IMR-90 (cell line): Measurements from ENCODE around the gene COL15A1. TPM values are rescaled to one million over a fixed set of nuclear protein-coding genes. Genes with fewer than 3 reads are reported as not detected.

Source experiments
- ATAC-seq: fragments of 200-7000 bp; cut with Tn5 transposase; 2 replicates; pipeline ENCODE4 v1.9.1; 2020; ENCODE audit warnings: low read depth, mild to moderate bottlenecking, moderate library complexity
- BruUV-seq: library from RNA; stranded (reverse); fragments of 400-500 nt; replicated peaks from 2 replicates; lab custom pipeline; 2021; lab: Mats Ljungman, UMichigan
- CTCF ChIA-PET: fragments of 300-600 bp; formaldehyde crosslinking; extraction: SDS; loops from one replicate; lab custom pipeline; 2021; ENCODE audit warnings: antibody characterized with exemption; lab: Yijun Ruan, JAX
- POLR2A ChIA-PET: fragments of 300-600 bp; sonication (Branson Sonifier 250); formaldehyde crosslinking; loops from one replicate; lab custom pipeline; 2022; ENCODE audit warnings: antibody characterized with exemption; ENCODE audit not compliant: unreplicated experiment; lab: Charles Lee
- DNase-seq: peaks from one replicate; pipeline ENCODE4 v3.0.0; 2013
- H2AFZ ChIP-seq: replicated peaks from 2 replicates; pipeline ENCODE3; 2013; ENCODE audit warnings: low read length, mild to moderate bottlenecking; ENCODE audit not compliant: poor library complexity
- H2AK5ac ChIP-seq: 2 replicates; pipeline ENCODE4 v1.6.1; 2013; ENCODE audit warnings: low read depth, low read length, inconsistent platforms
- H2AK9ac ChIP-seq: replicated peaks from 2 replicates; pipeline ENCODE3; 2013; ENCODE audit warnings: mild to moderate bottlenecking, low read depth, low read length, moderate library complexity; ENCODE audit not compliant: poor library complexity
- H2BK120ac ChIP-seq: 2 replicates; pipeline ENCODE4 v1.6.1; 2013; ENCODE audit warnings: low read depth, low read length, inconsistent platforms
- H2BK15ac ChIP-seq: 3 replicates; pipeline ENCODE4 v1.6.1; 2013; ENCODE audit warnings: low read depth, low read length, inconsistent platforms
- H2BK20ac ChIP-seq: 2 replicates; pipeline ENCODE4 v1.6.1; 2013; ENCODE audit warnings: low read depth, mild to moderate bottlenecking, inconsistent platforms, low read length, moderate library complexity
- H2BK5ac ChIP-seq: 2 replicates; pipeline ENCODE4 v1.6.1; 2013; ENCODE audit warnings: mild to moderate bottlenecking, low read depth, low read length, inconsistent platforms; ENCODE audit not compliant: poor library complexity, severe bottlenecking
- H3K14ac ChIP-seq: replicated peaks from 2 replicates; pipeline ENCODE4 v1.6.1; 2013; ENCODE audit warnings: low read depth, low read length, inconsistent platforms
- H3K18ac ChIP-seq: 2 replicates; pipeline ENCODE4 v1.6.1; 2013; ENCODE audit warnings: low read depth, low read length, control low read depth
- H3K23ac ChIP-seq: 2 replicates; pipeline ENCODE4 v1.6.1; 2013; ENCODE audit warnings: low read depth, low read length, inconsistent platforms
- H3K27ac ChIP-seq: 2 replicates; pipeline ENCODE4 v1.5.1; 2013; ENCODE audit warnings: mild to moderate bottlenecking, control low read depth, low read length; ENCODE audit not compliant: insufficient read depth
- H3K27me3 ChIP-seq: 2 replicates; pipeline ENCODE4 v1.6.1; 2013; ENCODE audit warnings: low read length; ENCODE audit not compliant: control insufficient read depth, insufficient read depth
- H3K36me3 ChIP-seq: 2 replicates; pipeline ENCODE4 v1.6.1; 2013; ENCODE audit warnings: low read length, mixed read lengths; ENCODE audit not compliant: control insufficient read depth, insufficient read depth
- H3K4ac ChIP-seq: 2 replicates; pipeline ENCODE4 v1.6.1; 2013; ENCODE audit warnings: low read depth, low read length, inconsistent platforms
- H3K4me1 ChIP-seq: 2 replicates; pipeline ENCODE4 v1.6.1; 2013; ENCODE audit warnings: low read length, mixed read lengths; ENCODE audit not compliant: control insufficient read depth, insufficient read depth
- H3K4me2 ChIP-seq: 2 replicates; pipeline ENCODE4 v1.6.1; 2013; ENCODE audit warnings: low read depth, mild to moderate bottlenecking, control low read depth, low read length, moderate library complexity
- H3K4me3 ChIP-seq: 2 replicates; pipeline ENCODE4 v1.5.1; 2013; ENCODE audit warnings: low read depth, mild to moderate bottlenecking, control low read depth, low read length, moderate library complexity; ENCODE audit not compliant: insufficient read depth
- H3K56ac ChIP-seq: 2 replicates; pipeline ENCODE4 v1.6.1; 2013; ENCODE audit warnings: low read length, inconsistent platforms; ENCODE audit not compliant: insufficient read depth; ENCODE audit errors: extremely low read depth
- H3K79me1 ChIP-seq, 2 experiments: 2 replicates each; pipeline ENCODE4 v1.6.1; 2013; ENCODE audit warnings: low read length in 2 of 2, inconsistent platforms in 1 of 2, low read depth in 1 of 2
- H3K9ac ChIP-seq: 2 replicates; pipeline ENCODE4 v1.6.1; 2013; ENCODE audit warnings: low read depth, low read length, control low read depth
- H3K9me1 ChIP-seq: 2 replicates; pipeline ENCODE4 v1.6.1; 2013; ENCODE audit warnings: low read length, inconsistent platforms; ENCODE audit not compliant: insufficient read depth
- H3K9me3 ChIP-seq: 2 replicates; pipeline ENCODE4 v1.6.1; 2013; ENCODE audit warnings: low read length; ENCODE audit not compliant: control insufficient read depth, insufficient read depth
- H4K20me1 ChIP-seq: 2 replicates; pipeline ENCODE4 v1.6.1; 2013; ENCODE audit warnings: low read length, inconsistent platforms; ENCODE audit not compliant: insufficient read depth
- H4K5ac ChIP-seq: 2 replicates; pipeline ENCODE4 v1.6.1; 2013; ENCODE audit warnings: mild to moderate bottlenecking, low read depth, low read length, control low read depth
- H4K8ac ChIP-seq, 2 experiments: 2 replicates each; pipeline ENCODE4 v1.6.1; 2013; ENCODE audit warnings: low read depth in 2 of 2, low read length in 2 of 2, control low read depth in 1 of 2, inconsistent platforms in 1 of 2
- H4K91ac ChIP-seq: 2 replicates; pipeline ENCODE4 v1.6.1; 2013; ENCODE audit warnings: low read depth, low read length, inconsistent platforms; ENCODE audit not compliant: insufficient read depth
- CEBPB ChIP-seq: IDR thresholded peaks from 2 replicates; pipeline ENCODE4 v1.6.1; 2012; ENCODE audit warnings: low read depth, low read length, improper control_type of control experiment
- FOS ChIP-seq: fragments of 150-350 bp; IDR thresholded peaks from 2 replicates; pipeline ENCODE4 v1.6.1; 2016; ENCODE audit warnings: low read depth, low read length
- MAFK ChIP-seq: IDR thresholded peaks from 2 replicates; pipeline ENCODE4 v1.6.1; 2012; ENCODE audit warnings: low read depth, low read length, improper control_type of control experiment
- MXI1 ChIP-seq: IDR thresholded peaks from 2 replicates; pipeline ENCODE4 v1.6.1; 2012; ENCODE audit warnings: low read depth, mild to moderate bottlenecking, low read length, moderate library complexity, borderline replicate concordance
- NFE2L2 ChIP-seq: fragments of 150-350 bp; IDR thresholded peaks from 2 replicates; pipeline ENCODE4 v1.6.1; 2016; ENCODE audit warnings: low read depth, mild to moderate bottlenecking, low read length
- POLR2A ChIP-seq: IDR thresholded peaks from 2 replicates; pipeline ENCODE4 v1.6.1; 2012; ENCODE audit warnings: mild to moderate bottlenecking, low read depth, low read length
- RFX5 ChIP-seq: IDR thresholded peaks from 2 replicates; pipeline ENCODE4 v1.8.0; 2012; ENCODE audit warnings: low read depth, mild to moderate bottlenecking, low read length, moderate library complexity
- SMC3 ChIP-seq: fragments of 150-350 bp; IDR thresholded peaks from 2 replicates; pipeline ENCODE4 v1.6.1; 2016; ENCODE audit warnings: low read depth, mild to moderate bottlenecking, antibody characterized with exemption, low read length, moderate library complexity
- WGBS, 2 experiments: methylation state at CpG; one replicate each; pipeline versions ENCODE4 v1.1.5 to v1.1.7; 2013; ENCODE audit warnings: missing lambda C conversion rate in 2 of 2; ENCODE audit not compliant: insufficient read length in 1 of 2; ENCODE audit errors: extremely low coverage in 2 of 2; 5-methylcytosine and 5-hydroxymethylcytosine counted together
- dilution Hi-C: fragments of 300-500 bp; cut with HindIII; formaldehyde crosslinking; loops from one replicate; pipeline ENCODE4 v1.14.3; 2018; ENCODE audit warnings: low sequenced_read_pairs; ENCODE audit not compliant: unreplicated experiment
- in situ Hi-C: fragments of 300-500 bp; cut with MboI; formaldehyde crosslinking; loops from 3 replicates; pipeline ENCODE4 v1.14.3; 2019; ENCODE audit warnings: low sequenced_read_pairs, inconsistent platforms, mixed read lengths
- intact Hi-C: fragments of 100-400 bp; cut with micrococcal nuclease; formaldehyde crosslinking; loops from 2 replicates; pipeline ENCODE4 v1.10.0; 2022
- polyA plus RNA-seq, 3 experiments: library from polyadenylated mRNA; depleted of rRNA; stranded (reverse); fragments of >200 nt; gene quantifications; 2 replicates each; pipeline ENCODE4 v1.2.3, GENCODE V29; 2012; ENCODE audit warnings: low replicate concordance in 1 of 3
- total RNA-seq: library from RNA; depleted of rRNA; stranded (reverse); fragments of >200 nt; gene quantifications from 2 replicates; pipeline ENCODE4 v1.2.3, GENCODE V29; 2012

Gene COL15A1
- total and polyA plus RNA-seq, 2 of the 4 experiments (the other 2 are of a cell fraction): 2.2 to 3.7 TPM

DNA sequence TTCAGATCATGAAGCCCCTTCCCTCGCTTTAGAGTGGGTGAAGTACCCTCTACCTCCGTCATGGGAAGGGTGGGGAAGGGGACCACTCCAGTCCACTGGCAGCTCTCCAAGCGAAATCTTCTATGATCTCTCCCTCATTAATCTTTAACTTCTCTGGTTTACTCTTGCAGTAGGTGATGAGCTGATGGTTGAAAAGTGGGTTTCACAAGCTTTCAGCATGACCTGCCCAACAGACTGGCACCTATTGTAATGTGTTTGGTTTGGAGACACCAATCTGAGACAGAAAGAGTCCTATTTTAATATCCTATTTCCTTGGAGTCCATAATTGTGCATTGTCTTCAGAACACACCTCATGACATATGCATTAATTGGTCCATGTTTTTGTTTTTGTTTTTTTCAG is 90.4 kb downstream of the COL15A1 start:
- H2AK5ac ChIP-seq: peak overlapping the region; percentile 27; the same call in 1 of the 2 replicates
- H3K27ac ChIP-seq: no peak overlapping the region
- no peak overlapping the region for H3K56ac ChIP-seq
- peaks cover 6 to 7% of the 10 kb centered on the region in 2 experiments; a peak in 2 of 4 replicates for H3K79me1 ChIP-seq
- H2AFZ ChIP-seq: no peak overlapping the region
- H3K27me3 ChIP-seq: no peaks in the 10 kb centered on the region
- H4K20me1 ChIP-seq: no peaks in the 10 kb centered on the region
- ATAC-seq (no peak), DNase-seq (no peak)
- H4K91ac ChIP-seq: peak overlapping the region; percentile 26; the same call in 1 of the 2 replicates
- intact Hi-C loops (no loop called here), in situ Hi-C loops (no loop called here), dilution Hi-C loops (no loop called here)
- no peak for TF ChIP-seq MAFK
- no peak for TF ChIP-seq POLR2A
- no peak for TF ChIP-seq MXI1
- no peak for TF ChIP-seq NFE2L2
- no peak for TF ChIP-seq CEBPB
- TF ChIP-seq FOS: no peak
- TF ChIP-seq RFX5: no peak
- TF ChIP-seq SMC3: no peak
- no peak overlapping the region for H2BK20ac ChIP-seq
- H3K4ac ChIP-seq: 0 out of 2 replicates have a peak overlapping the region, but pooled peaks have one; percentile 9
- no peak overlapping the region for H2AK9ac ChIP-seq
- BruUV-seq: no TSS peak
- H3K9me3 ChIP-seq: no peaks in the 10 kb centered on the region
- no peak overlapping the region for H3K4me2 ChIP-seq
- H3K4me3 ChIP-seq: no peak overlapping the region
- no peak overlapping the region; the same call in 2 of the 3 replicates for H2BK15ac ChIP-seq
- H3K9ac ChIP-seq: no peak overlapping the region
- H2BK5ac ChIP-seq: no peak overlapping the region
- ChIA-PET CTCF (no interaction called here), POLR2A (no interaction called here)
- no CpG with 5 or more reads among the region's 3 CpGs for WGBS, 2 experiments
- no peak overlapping the region for H3K14ac ChIP-seq
- peak overlapping the region; percentile 23; the same call in 1 of the 2 replicates for H4K5ac ChIP-seq
- H2BK120ac ChIP-seq: peak overlapping the region; percentile 32; the same call in 1 of the 2 replicates
- peaks cover 15% of the 10 kb centered on the region for H3K9me1 ChIP-seq
- H3K18ac ChIP-seq: peak overlapping the region; percentile 71
- H4K8ac ChIP-seq: no peak overlapping the region; a peak in 1 of 4 replicates
- H3K36me3 ChIP-seq: peaks cover 21% of the 10 kb centered on the region; the same call in 1 of the 2 replicates
- no peak overlapping the region for H3K23ac ChIP-seq
- H3K4me1 ChIP-seq: peaks cover 17% of the 10 kb centered on the region
